ENCODE results near the gene MEIS1.

Gene MEIS1

DNA sequence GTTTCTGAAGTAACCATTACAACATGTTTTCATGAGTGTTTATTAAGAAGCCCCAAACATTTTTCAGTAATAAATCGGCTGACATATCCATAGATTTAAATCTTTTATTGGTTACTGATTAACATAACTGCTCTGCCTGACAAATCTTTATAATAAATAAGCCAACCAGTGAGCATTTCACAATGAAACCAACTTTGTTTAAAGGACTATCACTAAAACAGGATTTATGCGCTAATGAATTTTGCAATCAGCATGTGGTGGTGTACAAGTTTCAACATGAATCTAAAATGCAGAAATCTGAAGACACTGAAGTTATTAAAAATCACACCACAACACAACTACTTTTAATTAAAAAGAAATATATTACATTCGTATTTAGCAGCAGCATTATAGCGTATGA is 166.7 kb downstream of the MEIS1 start:
- in situ Hi-C loops (cut with MboI; ENCODE audit: low pct_unique_long_range_greater_than_20kb, low sequenced_read_pairs, unreplicated experiment), result no loop called here
- DNase-seq (ENCODE audit: low spot score), result no peak
- TF ChIP-seq, protein P1, sequence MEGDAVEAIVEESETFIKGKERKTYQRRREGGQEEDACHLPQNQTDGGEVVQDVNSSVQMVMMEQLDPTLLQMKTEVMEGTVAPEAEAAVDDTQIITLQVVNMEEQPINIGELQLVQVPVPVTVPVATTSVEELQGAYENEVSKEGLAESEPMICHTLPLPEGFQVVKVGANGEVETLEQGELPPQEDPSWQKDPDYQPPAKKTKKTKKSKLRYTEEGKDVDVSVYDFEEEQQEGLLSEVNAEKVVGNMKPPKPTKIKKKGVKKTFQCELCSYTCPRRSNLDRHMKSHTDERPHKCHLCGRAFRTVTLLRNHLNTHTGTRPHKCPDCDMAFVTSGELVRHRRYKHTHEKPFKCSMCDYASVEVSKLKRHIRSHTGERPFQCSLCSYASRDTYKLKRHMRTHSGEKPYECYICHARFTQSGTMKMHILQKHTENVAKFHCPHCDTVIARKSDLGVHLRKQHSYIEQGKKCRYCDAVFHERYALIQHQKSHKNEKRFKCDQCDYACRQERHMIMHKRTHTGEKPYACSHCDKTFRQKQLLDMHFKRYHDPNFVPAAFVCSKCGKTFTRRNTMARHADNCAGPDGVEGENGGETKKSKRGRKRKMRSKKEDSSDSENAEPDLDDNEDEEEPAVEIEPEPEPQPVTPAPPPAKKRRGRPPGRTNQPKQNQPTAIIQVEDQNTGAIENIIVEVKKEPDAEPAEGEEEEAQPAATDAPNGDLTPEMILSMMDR (IDR thresholded peaks at IDR 0.05; ENCODE audit: extremely low read depth, insufficient read depth, missing control alignments), result no peak

DNA sequence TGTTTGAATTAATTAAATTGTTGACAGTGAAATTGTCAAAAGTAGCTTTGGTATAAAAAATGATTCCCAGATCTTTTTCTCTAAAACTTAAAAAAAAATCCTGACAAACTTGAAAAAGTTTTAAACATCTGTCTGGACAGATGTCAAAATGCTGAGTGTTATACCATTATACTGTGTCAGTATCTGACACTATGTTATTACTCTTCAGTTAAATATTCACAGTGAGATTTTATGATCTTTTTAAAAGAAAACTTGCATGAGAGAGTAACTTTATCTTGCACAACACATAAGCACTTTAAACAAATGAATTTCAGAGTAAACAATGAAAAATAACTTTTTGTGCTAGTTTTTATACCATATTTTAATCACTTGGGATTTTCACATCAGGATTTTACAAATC is 167.4 kb downstream of the MEIS1 start:
- DNase-seq (ENCODE audit: low spot score), result no peak
- in situ Hi-C loops (cut with MboI; ENCODE audit: low pct_unique_long_range_greater_than_20kb, low sequenced_read_pairs, unreplicated experiment), result no loop called here
- TF ChIP-seq, protein P1 (IDR thresholded peaks at IDR 0.05; ENCODE audit: extremely low read depth, insufficient read depth, missing control alignments), result no peak

DNA sequence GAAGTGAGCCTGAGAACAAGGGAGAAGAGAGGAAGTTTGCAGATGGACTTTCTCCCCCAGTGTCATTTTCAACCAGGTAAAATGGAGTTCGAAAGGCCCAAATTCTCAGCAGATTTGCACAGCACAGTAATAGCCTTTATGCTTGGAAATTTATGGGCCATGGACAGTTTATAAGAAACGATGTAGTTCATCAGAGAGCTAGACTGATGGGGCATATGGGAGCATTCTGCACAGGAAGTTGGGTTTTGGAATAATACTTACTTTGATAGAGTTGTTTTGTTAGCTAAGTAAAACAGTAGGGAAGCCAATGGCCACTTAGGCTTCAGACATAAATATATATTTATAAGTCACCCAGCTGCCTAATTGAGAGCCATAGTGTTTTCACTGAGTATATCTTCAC is 169.4 kb downstream of the MEIS1 start:
- in situ Hi-C loops (cut with MboI; ENCODE audit: low pct_unique_long_range_greater_than_20kb, low sequenced_read_pairs, unreplicated experiment), result no loop called here
- no peak for DNase-seq (ENCODE audit: low spot score)
- TF ChIP-seq, protein P1 (IDR thresholded peaks at IDR 0.05; ENCODE audit: extremely low read depth, insufficient read depth, missing control alignments), result no peak

DNA sequence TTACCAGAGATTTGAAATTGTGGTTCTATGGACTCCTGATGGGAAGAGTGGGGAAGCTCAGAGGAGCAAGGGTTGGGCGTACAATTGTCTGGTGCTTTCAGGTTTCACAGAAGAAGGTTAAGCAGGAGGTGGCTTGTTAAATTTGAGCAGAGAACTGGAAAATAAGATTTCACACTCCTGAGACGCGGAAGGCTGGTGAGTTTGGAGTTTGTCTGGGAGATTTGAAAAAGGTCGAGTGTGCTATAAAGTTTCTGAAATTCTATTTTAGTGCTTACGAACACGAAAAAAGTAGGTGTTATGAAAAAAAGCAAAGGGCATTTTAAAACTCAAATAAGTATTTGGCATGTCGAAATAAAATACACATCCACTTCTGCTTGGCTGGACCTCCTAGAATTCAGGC is 170.1 kb downstream of the MEIS1 start:
- TF ChIP-seq, protein P1 (IDR thresholded peaks at IDR 0.05; ENCODE audit: extremely low read depth, insufficient read depth, missing control alignments), result no peak
- no peak for DNase-seq (ENCODE audit: low spot score)
- in situ Hi-C loops (cut with MboI; ENCODE audit: low pct_unique_long_range_greater_than_20kb, low sequenced_read_pairs, unreplicated experiment), result no loop called here

DNA sequence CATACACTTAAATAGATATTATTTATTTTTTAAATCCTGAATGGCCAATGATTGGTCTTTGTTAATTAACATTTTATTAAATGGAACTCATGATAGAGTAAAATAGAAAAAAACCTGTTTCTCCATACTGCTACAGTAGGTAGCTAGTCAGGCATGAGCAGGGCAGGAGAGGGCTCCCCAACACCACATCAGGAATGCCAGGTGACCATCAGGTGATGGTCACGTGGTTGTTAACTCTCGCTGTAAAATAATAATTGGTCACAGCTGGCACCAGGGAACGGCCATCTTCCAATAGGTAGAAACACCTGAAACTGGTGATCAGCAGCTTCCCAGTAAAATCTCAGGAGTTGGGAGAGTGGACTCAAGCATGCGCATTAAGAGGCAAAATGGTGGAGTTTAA is 172.2 kb downstream of the MEIS1 start:
- in situ Hi-C loops (cut with MboI; ENCODE audit: low pct_unique_long_range_greater_than_20kb, low sequenced_read_pairs, unreplicated experiment), result no loop called here
- no peak for DNase-seq (ENCODE audit: low spot score)
- TF ChIP-seq, protein P1 (IDR thresholded peaks at IDR 0.05; ENCODE audit: extremely low read depth, insufficient read depth, missing control alignments), result no peak
